Large intestine (tissue), 1 donor: ENCODE data around the gene DNALI1. TPM values are rescaled to one million over a fixed set of nuclear protein-coding genes. Genes with fewer than 3 reads are reported as not detected.

Experiments
- polyA plus RNA-seq: library from polyadenylated mRNA; unstranded; fragments of 120-200 nt; gene quantifications from one replicate; pipeline ENCODE4 v1.2.1, GENCODE V29; 2013

DNALI1 gene
- polyA plus RNA-seq, 1 donor, result 40.6 TPM

Other genes with a start within 250 kb of the DNALI1 start
- 25.4 TPM for gene ZC3H12A, start 82.4 kb upstream of the DNALI1 start, polyA plus RNA-seq
- gene MEAF6, start 42.2 kb upstream of the DNALI1 start, polyA plus RNA-seq, result 54.4 TPM
- 10.9 TPM for gene SNIP1, start 2.6 kb upstream of the DNALI1 start, polyA plus RNA-seq
- gene GNL2, start 39.0 kb downstream of the DNALI1 start, polyA plus RNA-seq, result 56.9 TPM
- 2.2 TPM for gene RSPO1, start 78.0 kb downstream of the DNALI1 start, polyA plus RNA-seq
- gene CDCA8, start 135.6 kb downstream of the DNALI1 start, polyA plus RNA-seq, result 10.1 TPM
- gene EPHA10, start 208.2 kb downstream of the DNALI1 start, polyA plus RNA-seq, result 1.2 TPM
- 5.6 TPM for gene MANEAL, start 236.9 kb downstream of the DNALI1 start, polyA plus RNA-seq